ENCODE data around the gene LILRB4.
"Not testable (repeated sequence)": the region's sequence is repeated elsewhere in the genome, so short reads cannot be mapped to it uniquely, and the experiment has no call there.

LILRB4 gene

DNA sequence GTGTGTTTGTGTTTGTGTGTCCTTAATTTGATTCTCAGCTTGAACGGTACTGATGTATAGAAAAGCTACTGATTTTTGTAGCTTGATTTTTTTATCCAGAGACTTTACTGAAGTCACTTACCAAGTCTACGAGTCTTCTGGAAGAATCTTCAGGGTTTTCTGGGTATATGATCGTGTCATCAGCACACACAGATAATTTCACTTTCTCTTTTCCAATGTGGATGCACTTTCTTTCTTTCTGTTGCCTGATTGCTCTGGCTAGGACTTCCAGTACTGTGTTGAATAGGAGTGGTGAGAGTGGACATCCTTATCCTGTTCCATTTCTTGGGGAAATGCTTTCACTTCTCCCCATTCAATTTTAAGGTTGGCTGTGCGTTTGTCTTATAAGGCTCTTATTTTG, 40.4 kb upstream of the LILRB4 start:
- no peaks in the 10 kb centered on the region for H3K36me3 ChIP-seq

DNA sequence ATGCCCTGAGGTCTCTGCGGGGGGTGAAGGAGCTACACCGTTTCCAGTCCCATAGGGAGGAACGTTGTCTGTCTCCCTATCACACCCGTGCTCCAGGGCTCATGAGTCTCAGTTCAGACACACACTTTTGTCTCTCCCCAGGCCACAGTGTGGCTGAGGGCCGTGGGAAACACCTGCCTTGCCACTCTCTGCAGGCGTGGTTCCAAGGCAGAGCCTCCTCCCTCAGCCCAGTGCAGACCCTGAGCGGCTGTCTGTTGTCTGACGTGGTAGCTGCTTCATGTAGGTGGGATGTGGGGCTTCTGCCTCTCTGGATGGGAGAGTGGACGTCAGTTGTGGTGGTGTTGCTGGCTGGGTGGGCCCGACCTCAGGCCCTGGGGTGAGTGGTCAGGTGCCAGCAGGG, 38.6 kb upstream of the LILRB4 start:
- H3K27me3 ChIP-seq; H3K9me3 ChIP-seq; H3K36me3 ChIP-seq; H3K4me3 ChIP-seq (ENCODE audit: low read depth, low read length); H3K4me1 ChIP-seq; DNase-seq: not testable (repeated sequence)

More for the DNA sequence above, 40.4 kb upstream of the LILRB4 start:
- no peaks in the 10 kb centered on the region for H3K4me1 ChIP-seq
- H3K4me3 ChIP-seq (ENCODE audit: low read depth, low read length), result no peak overlapping the region
- H3K9me3 ChIP-seq, result no peaks in the 10 kb centered on the region
- TF ChIP-seq, protein P1, sequence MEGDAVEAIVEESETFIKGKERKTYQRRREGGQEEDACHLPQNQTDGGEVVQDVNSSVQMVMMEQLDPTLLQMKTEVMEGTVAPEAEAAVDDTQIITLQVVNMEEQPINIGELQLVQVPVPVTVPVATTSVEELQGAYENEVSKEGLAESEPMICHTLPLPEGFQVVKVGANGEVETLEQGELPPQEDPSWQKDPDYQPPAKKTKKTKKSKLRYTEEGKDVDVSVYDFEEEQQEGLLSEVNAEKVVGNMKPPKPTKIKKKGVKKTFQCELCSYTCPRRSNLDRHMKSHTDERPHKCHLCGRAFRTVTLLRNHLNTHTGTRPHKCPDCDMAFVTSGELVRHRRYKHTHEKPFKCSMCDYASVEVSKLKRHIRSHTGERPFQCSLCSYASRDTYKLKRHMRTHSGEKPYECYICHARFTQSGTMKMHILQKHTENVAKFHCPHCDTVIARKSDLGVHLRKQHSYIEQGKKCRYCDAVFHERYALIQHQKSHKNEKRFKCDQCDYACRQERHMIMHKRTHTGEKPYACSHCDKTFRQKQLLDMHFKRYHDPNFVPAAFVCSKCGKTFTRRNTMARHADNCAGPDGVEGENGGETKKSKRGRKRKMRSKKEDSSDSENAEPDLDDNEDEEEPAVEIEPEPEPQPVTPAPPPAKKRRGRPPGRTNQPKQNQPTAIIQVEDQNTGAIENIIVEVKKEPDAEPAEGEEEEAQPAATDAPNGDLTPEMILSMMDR (IDR thresholded peaks at IDR 0.05; ENCODE audit: low read depth, low read length), result no peak
- no peak for DNase-seq
- no peaks in the 10 kb centered on the region; the same call in 1 of the 2 replicates for H3K27me3 ChIP-seq

DNA sequence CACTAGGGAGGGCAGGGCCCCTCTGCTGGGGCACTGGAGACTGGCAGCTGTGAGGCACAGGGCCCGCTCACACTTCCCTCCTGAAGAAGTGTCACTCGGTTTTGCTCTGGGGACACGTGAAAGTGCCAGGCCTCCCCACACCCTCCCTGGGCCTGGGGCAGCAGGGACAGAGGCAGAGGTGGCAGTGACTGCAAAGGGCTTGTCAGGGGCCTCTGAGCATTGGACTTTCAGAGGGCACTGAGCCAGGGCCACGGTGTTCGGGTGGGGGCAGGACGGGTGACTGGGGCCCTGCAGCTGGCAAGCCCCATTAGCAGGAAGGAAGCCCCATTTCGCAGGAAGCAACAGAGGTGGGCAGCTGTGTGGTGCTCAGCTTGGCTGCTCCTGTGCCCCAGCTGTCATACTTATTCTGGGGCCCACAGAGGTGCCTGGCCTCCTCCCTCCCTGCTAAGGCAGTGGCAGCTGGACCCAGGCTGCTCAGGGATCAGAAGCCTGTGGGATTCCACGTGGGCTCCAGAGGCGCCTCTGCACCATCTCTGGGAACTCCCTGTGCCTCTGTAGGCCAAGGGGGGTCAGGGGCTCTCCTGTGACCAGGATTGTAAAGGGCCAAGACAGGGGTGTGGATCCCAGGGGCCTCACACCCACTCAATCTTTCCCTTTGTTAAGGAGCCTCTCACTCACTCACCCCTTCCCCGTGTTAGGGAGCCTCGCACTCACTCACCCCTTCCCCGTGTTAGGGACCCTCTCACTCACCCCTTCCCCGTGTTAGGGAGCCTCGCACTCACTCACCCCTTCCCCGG, 37.7 kb upstream of the LILRB4 start:
- H3K9me3 ChIP-seq; H3K4me1 ChIP-seq; DNase-seq; H3K4me3 ChIP-seq (ENCODE audit: low read depth, low read length); H3K27me3 ChIP-seq; H3K36me3 ChIP-seq: not testable (repeated sequence)

DNA sequence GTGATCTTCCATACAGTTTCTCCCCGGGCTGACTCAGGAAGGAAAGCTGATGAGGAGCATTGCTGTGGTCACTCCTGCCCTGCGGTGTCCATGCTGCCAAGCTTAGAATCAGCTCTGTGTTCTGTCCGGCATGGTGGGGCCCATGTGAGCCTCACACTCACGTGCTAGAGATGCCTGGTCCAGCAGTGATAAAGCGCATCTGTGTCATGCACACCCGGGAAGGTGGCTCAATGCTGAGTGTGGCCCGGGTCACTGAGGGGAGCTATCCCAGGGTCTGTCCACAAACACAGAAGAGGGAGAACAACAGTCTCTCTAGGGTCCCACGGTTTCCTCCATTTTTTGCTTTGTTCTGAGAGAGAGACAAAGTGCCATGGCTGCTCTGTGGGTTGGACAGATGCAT, 36.0 kb upstream of the LILRB4 start:
- H3K4me1 ChIP-seq, result no peaks in the 10 kb centered on the region

DNA sequence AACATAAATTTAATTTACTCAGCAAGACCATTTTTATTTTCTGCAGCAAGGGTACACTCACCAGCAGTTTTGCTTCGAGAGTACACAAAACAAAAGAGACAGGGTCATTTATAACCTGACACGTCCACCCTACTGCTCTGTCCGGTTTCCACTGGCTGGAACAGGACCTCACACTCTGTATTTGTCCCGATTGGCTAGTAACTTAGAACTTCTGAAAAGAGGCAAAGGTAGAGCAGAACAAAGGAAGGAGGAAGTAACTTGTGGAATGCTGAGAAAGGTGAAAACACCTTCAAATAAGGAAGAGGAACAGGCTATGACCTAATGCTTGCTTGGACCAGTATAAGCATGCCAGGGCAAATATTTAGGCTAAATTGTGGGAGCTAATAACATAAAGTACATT, 34.9 kb upstream of the LILRB4 start:
- not testable (repeated sequence) for DNase-seq; H3K9me3 ChIP-seq; H3K27me3 ChIP-seq; H3K4me1 ChIP-seq; H3K36me3 ChIP-seq; H3K4me3 ChIP-seq (ENCODE audit: low read depth, low read length)

More for the DNA sequence above, 36.0 kb upstream of the LILRB4 start:
- peaks cover 3% of the 10 kb centered on the region for H3K27me3 ChIP-seq
- H3K9me3 ChIP-seq, result no peaks in the 10 kb centered on the region
- no peak for DNase-seq
- no peaks in the 10 kb centered on the region for H3K36me3 ChIP-seq
- no peak overlapping the region for H3K4me3 ChIP-seq (ENCODE audit: low read depth, low read length)
- TF ChIP-seq, protein P1 (IDR thresholded peaks at IDR 0.05; ENCODE audit: low read depth, low read length), result no peak

DNA sequence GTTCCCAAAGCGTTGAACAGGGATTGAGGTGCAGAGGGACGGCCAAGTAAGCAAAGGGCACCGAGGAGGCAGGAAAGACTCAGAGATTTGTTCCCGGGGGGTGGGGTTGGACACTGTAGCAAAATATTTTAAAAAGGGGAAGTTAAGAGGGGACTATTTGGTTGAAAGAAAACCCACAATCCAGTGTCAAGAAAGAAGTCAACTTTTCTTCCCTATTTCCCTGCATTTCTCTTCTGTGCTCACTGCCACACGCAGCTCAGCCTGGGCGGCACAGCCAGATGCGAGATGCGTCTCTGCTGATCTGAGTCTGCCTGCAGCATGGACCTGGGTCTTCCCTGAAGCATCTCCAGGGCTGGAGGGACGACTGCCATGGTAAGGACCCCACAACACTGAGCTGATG, 32.5 kb upstream of the LILRB4 start, which contains the start of gene LILRB1:
LILRB1 (plus strand) TSS at position 223 of the 400 bp plus-strand sequence. CDS start 590 bp downstream, outside the sequence.
- not testable (repeated sequence) for H3K9me3 ChIP-seq; H3K36me3 ChIP-seq; H3K4me1 ChIP-seq; H3K4me3 ChIP-seq (ENCODE audit: low read depth, low read length); DNase-seq
- H3K27me3 ChIP-seq, result peaks cover 12% of the 10 kb centered on the region

DNA sequence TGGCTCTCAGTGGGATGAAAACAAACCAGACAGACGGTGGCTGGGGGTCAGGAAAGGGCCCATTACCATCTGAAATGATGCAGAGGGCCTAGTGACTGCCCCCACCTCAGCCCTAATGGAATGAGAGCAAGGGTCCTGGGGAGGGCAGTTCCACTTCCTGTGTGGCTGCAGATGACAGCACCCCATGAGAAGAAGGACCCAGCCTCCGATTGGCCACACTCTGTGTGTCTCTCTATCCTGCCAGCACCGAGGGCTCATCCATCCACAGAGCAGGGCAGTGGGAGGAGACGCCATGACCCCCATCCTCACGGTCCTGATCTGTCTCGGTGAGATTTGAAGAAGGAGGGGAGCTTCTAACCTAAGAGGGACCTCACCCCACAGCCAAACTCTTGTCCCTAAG, 32.0 kb upstream of the LILRB4 start:
- TF ChIP-seq, protein P1 (IDR thresholded peaks at IDR 0.05; ENCODE audit: low read depth, low read length), result no peak
- Histone ChIP-seq H3K4me1 (no peaks in the 10 kb centered on the region), H3K4me3 (ENCODE audit: low read depth, low read length) (no peak overlapping the region), H3K27me3 (peaks cover 16% of the 10 kb centered on the region), H3K36me3 (no peaks in the 10 kb centered on the region), H3K9me3 (no peaks in the 10 kb centered on the region)
- DNase-seq, result no peak

DNA sequence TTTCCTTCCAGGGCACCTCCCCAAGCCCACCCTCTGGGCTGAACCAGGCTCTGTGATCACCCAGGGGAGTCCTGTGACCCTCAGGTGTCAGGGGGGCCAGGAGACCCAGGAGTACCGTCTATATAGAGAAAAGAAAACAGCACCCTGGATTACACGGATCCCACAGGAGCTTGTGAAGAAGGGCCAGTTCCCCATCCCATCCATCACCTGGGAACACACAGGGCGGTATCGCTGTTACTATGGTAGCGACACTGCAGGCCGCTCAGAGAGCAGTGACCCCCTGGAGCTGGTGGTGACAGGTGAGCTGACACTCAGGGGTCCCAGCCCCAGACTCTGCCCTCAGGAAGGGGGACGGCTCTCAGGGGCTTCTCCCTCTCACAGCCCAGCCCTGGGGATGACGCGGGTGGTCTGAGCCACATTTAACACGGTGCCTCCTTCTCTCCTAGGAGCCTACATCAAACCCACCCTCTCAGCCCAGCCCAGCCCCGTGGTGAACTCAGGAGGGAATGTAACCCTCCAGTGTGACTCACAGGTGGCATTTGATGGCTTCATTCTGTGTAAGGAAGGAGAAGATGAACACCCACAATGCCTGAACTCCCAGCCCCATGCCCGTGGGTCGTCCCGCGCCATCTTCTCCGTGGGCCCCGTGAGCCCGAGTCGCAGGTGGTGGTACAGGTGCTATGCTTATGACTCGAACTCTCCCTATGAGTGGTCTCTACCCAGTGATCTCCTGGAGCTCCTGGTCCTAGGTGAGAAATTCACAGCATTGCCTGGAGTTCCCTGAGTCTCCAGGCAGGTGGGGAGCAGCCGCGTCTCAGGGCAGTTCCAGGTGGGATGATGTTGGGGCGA, 31.1 kb upstream of the LILRB4 start:
- H3K4me1 ChIP-seq; H3K36me3 ChIP-seq; DNase-seq; H3K9me3 ChIP-seq; H3K4me3 ChIP-seq (ENCODE audit: low read depth, low read length): not testable (repeated sequence)
- peaks cover 16% of the 10 kb centered on the region for H3K27me3 ChIP-seq

DNA sequence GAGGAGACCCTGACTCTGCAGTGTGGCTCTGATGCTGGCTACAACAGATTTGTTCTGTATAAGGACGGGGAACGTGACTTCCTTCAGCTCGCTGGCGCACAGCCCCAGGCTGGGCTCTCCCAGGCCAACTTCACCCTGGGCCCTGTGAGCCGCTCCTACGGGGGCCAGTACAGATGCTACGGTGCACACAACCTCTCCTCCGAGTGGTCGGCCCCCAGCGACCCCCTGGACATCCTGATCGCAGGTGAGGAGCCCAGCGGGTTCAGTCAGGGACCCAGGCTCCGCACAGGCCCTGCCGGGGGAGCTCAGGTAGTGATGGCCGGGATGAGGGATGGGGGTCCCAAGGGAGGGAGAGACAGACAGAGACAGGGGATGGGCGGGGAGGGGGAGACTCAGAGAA, 30.3 kb upstream of the LILRB4 start:
- not testable (repeated sequence) for H3K4me1 ChIP-seq; H3K9me3 ChIP-seq; DNase-seq; H3K36me3 ChIP-seq; H3K4me3 ChIP-seq (ENCODE audit: low read depth, low read length)
- H3K27me3 ChIP-seq, result peaks cover 19% of the 10 kb centered on the region
